SKM-1 treated with dmso at 0.1 percent for 144 hours (cell line): ENCODE measurements around the gene IL1RAPL1.

ENCODE experiments used
- DNase-seq: peaks from one replicate; lab custom pipeline; 2025; ENCODE audit not compliant: unreplicated experiment; lab: John Stamatoyannopoulos, UW

The IL1RAPL1 gene

DNA sequence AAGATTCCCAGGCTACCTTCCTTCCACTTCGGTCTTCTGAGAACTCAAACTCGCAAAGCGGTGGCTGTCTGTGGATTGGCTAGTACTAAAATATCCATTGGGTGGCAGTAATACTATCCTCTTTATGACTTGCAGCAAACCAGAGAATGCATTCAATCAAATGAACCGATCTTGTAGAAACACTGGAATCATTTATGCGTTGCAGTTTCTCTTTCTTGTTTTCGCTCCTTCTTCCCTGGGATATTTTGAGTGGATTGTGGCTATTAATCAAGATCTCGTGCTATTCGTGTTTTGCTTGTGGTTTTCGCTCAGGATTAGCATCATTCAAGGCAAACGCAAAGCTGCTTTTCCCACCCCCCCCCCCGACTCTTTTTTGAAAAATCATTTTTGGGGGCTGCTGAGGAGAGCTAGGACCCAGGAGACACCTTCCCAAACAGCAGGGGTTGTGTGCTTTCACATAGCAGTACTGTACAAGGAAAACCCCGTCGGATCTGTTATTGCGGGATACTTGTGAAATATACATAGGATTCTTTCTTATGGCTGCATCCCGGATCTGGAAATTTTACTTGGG is at the start of gene IL1RAPL1:
TSS of gene IL1RAPL1 (plus strand) at position 466 of the 571 bp plus-strand sequence.
- no peak for DNase-seq

DNA sequence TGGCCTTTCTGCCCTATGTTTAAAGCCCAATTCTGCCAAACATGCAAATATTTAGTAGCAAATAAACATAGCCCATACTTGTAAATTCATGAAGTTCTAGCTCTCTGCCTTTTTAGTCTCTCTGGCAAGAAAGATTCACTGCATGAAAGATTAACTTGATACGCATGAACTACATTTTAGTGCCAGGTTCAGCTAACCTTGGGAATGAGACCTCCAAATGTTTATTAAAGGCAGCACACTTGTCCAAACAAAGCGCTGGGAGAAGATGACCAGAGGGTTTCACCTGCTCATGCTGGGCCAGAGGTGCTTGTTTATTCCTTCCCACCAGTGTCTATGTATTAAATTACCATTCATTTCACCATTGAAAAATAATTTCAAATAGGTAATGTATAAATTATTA is 44.5 kb upstream of the IL1RAPL1 start:
- no peak for DNase-seq

GRCh38 chrX:28549838-28550237 is 37.4 kb upstream of the IL1RAPL1 start:
- DNase-seq, result no peak

DNA sequence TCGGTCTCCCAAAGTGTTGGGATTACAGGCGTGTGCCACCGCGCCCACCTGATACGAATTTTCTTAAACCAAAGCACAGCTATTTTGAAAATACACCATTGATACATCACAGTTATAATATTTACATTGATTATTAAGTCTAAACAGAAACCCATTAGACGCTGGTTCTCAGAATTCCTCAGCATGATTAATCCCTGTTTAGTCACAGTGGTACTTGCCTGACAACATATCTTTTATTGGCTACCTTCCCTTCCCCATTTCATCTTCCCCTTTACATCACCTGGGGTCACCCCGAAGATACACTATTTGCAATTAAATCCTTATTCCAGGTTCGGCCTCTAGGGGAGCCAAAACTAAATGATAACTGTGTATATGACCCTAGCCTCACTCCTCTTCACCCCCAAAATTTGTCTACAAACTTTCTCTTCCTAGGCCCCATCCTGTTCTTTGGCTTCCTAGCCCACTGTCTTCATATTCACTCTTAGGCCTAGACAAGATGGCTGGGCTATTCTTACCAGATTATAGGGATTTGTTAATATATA is 36.8 kb upstream of the IL1RAPL1 start:
- no peak for DNase-seq

DNA sequence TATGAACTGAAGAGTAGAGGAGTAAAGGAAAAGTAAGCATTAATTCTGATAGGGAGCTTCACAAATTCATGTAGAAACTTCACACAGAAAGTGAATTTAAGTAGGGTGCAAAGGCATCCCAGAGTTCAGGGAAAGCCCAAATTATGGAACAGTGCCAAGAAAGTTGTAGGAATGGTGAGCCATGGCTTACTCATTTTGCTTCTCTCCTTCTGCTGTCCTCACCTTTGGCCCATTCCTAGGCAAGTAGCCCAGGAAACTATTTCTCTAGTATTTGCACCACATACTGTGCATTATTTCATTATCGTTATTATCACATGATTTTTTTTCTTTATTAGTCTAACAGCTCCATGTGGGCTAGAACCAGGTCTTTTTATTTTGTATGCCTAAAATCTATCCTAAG is 34.9 kb upstream of the IL1RAPL1 start:
- DNase-seq, result no peak

DNA sequence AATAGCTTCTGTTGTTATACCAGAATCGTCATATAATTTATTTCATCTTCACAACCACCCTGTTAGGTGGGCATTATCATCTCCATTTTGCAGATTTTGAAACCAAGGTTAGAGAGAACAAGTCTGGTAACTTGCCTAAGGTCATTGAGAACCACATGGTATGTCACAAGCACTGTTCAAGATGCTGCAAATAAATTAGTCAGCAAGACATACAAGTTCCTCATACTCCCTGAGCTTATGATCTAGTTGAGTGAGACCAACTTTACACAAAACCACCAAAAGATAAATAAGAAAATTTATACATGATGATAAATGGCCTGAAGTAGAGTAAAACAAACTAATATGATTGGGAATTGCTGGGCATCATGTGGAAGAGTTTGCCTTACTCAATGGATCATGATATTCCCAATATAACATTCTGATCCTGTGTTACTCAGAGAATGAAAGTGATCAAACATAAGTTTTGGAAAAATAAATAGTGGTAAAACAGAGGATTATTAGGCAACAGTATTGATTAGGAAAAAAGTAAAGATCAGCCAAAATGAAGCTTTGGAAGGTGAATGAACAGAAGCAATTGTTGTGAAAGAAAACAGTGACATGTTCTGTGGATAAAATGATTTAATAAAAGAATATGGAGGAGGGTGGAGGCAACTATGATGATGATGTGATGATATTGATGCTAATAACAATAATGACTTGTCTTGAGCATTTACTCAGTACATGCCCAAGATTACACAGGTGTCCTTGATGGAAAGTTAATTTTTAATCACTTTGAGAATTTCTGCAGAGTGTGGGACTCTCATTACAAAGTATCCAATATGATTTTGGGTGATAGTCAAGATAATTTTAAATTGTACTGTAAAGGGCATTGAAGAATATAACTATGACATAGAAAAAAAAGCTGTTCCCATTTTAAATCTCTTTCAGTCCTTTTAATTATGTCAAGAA is 34.1 kb upstream of the IL1RAPL1 start:
- no peak for DNase-seq

DNA sequence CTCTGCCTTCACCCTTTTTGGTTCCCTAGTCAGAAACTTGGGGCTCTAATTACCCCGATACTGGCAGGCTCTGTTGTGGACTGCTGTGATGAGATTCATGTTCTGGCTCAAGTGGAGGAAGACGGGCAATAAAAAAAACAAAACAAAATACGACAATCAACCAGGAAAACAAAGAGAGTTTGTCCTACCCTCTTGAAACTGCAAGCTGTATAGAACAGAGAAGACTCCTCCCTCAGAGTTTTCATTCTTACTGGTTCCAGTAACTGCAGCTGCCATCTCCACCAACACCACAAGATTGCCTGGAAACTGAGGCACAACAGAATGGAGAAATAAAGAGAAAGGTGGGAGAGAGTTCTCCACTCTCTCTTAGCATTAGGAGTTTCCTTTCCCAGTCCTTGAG is 11.1 kb upstream of the IL1RAPL1 start:
- DNase-seq, result no peak

GRCh38 chrX:28581522-28581921 is 5.7 kb upstream of the IL1RAPL1 start:
- no peak for DNase-seq

DNA sequence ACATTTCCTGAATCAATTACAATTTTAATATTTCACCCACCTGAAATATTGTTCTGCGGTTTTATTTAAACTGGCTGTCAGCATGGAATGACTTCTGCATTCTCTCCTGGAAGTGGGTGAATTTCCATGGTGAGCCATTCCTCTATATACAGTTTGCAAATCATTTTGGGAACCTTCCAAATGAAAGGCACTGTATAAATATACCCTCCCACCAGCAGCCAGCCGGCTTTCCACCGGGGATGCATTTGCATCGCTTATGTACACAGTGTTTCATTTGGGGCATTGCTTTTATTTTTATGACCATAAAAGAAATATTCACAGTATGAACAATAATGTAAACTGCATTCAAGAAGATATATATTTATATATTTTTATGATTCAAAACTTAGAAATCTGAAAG is 4.7 kb upstream of the IL1RAPL1 start:
- no peak for DNase-seq

DNA sequence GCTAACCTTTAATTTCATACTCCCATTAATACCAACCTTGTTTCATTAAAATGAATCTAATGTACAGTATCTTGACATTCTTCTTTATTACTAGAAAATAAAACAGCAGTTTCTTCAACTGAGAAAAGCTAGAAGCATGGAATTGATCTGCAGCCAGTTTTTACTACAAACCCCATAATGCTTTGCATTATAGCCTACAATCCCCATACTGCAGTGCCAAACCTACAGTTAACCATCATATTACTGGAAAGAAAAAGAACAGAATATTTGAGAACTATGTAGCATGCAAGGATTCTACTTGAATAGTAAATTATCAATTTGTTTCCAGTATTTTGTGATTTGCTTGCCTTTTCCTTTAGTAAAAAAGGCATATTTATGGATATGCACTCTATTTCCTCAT is 3.2 kb upstream of the IL1RAPL1 start:
- no peak for DNase-seq

- DNase-seq, result no peak
Measured at GRCh38 chrX:28585767-28586166, 1.5 kb upstream of the IL1RAPL1 start.

DNA sequence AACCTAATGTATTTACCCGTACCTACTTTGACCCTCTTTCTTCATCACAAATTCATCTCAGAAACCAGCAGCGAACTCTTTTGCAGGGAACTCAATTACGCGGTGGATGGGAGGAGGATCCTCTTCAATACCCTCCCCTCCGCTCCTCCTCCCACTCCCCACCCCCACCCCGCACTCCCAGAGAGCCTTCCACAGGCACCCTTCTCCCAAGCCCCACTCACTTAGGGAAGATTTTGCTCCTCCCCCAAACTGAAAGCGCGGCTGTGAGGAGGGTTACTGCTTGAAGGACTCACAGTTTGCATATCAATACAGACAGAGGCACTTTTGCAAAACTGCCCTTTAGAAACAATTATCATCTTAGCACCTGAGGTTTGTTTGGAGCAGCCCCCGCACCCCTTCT is 960 bp upstream of the IL1RAPL1 start:
- DNase-seq, result no peak

DNA sequence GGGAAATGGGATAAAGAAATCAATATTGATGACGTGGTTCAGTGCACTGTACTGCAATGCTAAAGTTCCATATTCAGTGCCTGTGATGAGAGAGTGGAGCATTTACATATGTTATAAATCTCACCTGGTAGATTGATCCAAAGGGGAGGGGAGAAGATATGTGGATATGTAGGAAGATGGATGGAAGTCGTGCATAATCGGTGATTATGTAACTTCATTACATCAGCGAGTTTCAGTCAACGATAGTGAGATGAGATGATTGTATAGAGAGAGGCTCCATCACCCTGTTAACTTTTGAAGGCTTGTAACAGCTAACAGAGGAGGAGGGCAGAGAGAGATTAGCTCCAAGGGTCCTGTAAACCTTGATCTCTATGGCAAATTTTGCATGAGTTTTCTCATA is 1.8 kb downstream of the IL1RAPL1 start:
- no peak for DNase-seq

- DNase-seq, result no peak
Measured at GRCh38 chrX:28590396-28590795, 3.1 kb downstream of the IL1RAPL1 start.

GRCh38 chrX:28591542-28591941 is 4.3 kb downstream of the IL1RAPL1 start:
- DNase-seq, result no peak

- DNase-seq, result no peak
Measured at GRCh38 chrX:28595346-28595745, 8.1 kb downstream of the IL1RAPL1 start.

- no peak for DNase-seq
Measured at GRCh38 chrX:28599957-28600356, 12.7 kb downstream of the IL1RAPL1 start.

DNA sequence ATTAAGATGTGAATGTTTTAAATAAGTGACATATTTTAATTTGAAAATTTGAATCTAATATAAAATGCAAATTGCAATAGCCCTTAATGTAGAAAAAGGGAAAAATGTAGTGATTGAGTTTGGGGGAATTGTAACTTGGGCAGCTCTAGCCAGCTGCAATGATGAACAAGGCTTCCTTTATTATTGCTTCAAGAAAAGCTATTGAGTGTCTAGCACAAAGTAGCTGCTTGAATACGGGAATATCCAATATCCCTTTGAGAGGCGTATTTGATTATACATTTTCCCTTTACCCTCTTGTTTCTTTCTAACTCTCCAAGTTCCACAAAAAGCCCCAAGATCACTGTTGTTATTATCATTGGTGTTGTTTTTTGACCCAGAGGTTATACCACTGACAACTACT is 21.8 kb downstream of the IL1RAPL1 start:
- no peak for DNase-seq

DNA sequence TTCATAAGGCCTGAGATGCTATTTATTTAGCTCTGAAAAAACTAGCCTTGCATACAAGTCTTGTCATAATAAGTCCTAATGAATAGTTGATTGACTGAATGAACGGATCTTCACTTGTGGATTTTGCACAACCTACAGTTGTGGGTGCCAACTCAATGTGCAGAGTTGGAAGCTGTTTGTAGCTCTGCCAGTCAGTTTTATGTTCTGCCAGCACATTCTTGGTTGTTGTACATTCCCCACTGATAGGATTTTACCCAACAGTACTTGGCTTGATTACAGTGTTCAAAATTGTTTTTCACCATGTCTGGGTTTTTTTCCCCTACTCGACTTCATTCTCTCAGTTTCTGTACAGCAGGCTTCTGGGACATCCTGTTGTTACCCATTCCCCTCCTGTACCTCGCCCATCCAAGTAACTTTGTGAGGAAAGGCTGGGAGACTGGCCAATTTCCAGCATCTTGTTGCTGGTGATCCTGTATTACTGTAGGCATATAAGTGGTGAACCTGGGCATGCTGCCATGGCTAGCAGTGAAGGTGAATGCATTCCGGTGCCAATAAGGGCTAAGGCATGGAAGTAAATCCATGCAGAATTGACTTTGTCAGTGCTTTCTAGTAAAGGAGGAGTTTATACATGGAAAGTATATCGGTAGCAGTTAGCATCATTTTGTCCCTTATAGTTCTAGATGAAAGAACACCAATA is 22.8 kb downstream of the IL1RAPL1 start:
- DNase-seq, result no peak

DNA sequence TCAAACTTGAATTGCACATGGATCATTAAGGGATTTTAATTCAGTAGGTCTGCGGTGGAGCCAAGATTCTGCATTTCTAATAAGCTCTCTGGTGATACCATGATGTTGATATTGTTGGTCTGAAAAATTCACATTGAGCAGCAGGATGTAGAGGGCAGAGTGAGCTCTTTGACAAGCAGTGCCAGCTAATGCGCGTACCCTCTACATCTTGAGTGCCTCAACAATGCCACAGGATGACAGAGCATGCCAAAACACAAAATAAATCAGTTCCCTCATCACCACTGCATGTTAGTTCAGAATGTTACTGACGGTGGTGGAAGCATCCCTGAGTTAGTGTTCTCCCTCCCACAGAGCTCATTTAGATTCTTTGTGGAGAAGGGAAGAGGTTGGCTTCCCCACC is 23.5 kb downstream of the IL1RAPL1 start:
- no peak for DNase-seq

DNA sequence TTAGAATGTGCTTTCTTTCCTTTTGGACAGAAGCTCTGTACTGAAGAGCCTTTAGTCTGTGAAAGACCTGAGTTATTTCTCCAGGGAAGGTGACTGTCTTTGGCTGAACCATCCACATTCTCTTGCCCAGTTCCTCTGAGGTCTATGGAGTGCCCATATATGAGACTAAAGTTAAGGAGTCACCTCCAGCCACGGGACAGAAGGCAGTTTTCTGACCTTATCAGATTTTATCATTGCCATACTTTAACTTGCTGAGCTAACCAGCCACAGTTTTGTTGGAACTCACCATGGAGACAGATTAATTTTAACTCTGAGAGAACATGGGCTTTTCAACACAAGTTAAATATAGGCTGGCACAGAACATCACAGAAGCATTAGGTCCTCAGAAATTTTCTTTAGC is 26.3 kb downstream of the IL1RAPL1 start:
- no peak for DNase-seq

DNA sequence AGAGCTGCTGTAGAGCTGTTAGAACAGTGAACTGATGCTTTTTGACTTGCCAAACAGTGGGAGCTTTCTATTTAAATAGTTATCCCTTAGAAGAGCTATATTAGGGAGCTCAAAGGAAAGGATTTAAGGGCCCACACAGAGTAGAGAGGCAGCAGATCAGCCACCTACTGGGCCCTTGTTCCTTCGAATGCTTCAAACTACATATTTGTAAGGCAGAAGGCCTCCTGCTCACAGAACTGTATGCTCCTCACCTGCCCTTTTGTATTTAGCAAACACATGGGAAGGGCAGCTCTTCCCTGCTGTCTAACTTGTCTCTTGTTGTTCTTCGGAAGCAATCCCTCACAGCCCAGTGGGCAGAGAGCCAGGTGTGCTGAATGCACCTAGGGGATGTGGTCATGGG is 38.0 kb downstream of the IL1RAPL1 start:
- DNase-seq, result no peak
